ENCODE measurements around the gene CTDP1. TPM values are rescaled to one million over a fixed set of nuclear protein-coding genes. Genes with fewer than 3 reads are reported as not detected.

CTDP1 gene
- polyA plus RNA-seq, 1 experiment: 12.9 TPM

DNA sequence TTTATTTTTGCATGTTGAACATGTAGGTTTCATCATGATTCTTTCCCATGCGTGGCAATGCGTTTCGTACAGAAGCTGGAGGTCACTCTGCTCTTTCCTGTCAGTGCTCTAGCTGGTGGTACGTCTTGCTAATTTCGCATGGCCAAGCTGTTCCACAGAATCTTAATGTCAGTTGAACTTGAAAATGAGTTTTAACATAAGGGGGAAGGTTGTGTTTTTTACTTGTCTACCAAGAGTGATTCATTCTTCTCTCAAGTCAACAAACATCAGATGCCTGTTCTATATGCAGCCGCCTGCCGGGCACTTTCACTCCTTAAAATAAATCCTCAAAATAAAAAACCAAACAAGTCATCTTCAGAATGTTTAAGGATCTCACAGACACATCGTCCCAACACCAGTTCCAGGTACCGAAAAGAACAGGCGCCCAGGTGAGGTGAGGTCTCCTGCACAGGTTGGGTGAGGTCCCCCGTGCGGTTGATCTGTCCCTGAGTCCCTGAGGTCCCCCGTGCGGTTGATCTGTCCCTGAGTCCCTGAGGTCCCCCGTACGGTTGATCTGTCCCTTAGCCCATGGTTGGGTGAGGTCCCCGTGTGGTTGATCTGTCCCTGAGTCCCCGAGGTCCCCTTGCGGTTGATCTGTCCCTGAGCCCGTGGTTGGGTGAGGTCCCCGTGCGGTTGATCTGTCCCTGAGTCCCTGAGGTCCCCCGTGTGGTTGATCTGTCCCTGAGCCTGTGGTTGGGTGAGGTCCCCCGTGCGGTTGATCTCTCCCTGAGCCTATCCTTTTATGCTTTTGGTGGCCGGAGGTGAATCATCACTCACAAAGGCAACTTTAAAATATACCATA, 61.1 kb downstream of the CTDP1 start:
- TF ChIP-seq, protein P1, sequence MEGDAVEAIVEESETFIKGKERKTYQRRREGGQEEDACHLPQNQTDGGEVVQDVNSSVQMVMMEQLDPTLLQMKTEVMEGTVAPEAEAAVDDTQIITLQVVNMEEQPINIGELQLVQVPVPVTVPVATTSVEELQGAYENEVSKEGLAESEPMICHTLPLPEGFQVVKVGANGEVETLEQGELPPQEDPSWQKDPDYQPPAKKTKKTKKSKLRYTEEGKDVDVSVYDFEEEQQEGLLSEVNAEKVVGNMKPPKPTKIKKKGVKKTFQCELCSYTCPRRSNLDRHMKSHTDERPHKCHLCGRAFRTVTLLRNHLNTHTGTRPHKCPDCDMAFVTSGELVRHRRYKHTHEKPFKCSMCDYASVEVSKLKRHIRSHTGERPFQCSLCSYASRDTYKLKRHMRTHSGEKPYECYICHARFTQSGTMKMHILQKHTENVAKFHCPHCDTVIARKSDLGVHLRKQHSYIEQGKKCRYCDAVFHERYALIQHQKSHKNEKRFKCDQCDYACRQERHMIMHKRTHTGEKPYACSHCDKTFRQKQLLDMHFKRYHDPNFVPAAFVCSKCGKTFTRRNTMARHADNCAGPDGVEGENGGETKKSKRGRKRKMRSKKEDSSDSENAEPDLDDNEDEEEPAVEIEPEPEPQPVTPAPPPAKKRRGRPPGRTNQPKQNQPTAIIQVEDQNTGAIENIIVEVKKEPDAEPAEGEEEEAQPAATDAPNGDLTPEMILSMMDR (IDR thresholded peaks at IDR 0.05; ENCODE audit: insufficient read depth, low read depth, low read length): no peak
- no peak for DNase-seq (ENCODE audit: low read depth)
- ChIA-PET CTCF (no interaction called here), POLR2A (no interaction called here)
- H3K36me3 ChIP-seq (ENCODE audit: control insufficient read depth, insufficient read depth, low read length): peaks cover 14% of the 10 kb centered on the region
- H3K4me3 ChIP-seq (ENCODE audit: low read depth, low read length): no peak overlapping the region
- H3K27me3 ChIP-seq (ENCODE audit: control insufficient read depth, insufficient read depth, low read length): no peaks in the 10 kb centered on the region

GRCh38 chr18:79741362-79741700, 61.7 kb downstream of the CTDP1 start:
- POLR2A ChIA-PET: no interaction called here
- Histone ChIP-seq H3K27me3 (ENCODE audit: control insufficient read depth, insufficient read depth, low read length) (no peaks in the 10 kb centered on the region), H3K36me3 (ENCODE audit: control insufficient read depth, insufficient read depth, low read length) (peaks cover 14% of the 10 kb centered on the region), H3K4me3 (ENCODE audit: low read depth, low read length) (no peak overlapping the region)
- no peak for DNase-seq (ENCODE audit: low read depth)
- CTCF ChIA-PET: no interaction called here
- TF ChIP-seq, protein P1 (IDR thresholded peaks at IDR 0.05; ENCODE audit: insufficient read depth, low read depth, low read length): no peak

DNA sequence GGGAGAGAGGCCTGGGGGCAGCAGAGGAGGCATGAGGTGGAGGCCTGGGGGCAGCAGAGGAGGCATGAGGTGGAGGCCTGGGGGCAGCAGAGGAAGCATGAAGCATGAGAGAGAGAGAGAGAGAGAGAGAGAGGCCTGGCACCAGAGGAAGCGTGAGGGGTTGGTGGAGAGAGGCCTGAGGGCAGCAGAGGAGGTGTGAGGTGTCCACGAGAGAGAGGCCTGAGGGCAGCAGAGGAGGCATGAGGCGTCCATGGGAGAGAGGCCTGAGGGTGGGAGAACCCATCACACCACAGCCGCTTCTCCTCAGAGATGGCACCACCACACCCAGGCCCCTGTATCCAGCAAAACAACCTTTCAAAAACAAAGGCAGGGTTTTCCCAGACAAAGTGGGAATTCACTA, 62.5 kb downstream of the CTDP1 start:
- DNase-seq (ENCODE audit: low read depth): no peak
- Histone ChIP-seq H3K36me3 (ENCODE audit: control insufficient read depth, insufficient read depth, low read length) (peaks cover 8% of the 10 kb centered on the region), H3K4me3 (ENCODE audit: low read depth, low read length) (no peak overlapping the region), H3K27me3 (ENCODE audit: control insufficient read depth, insufficient read depth, low read length) (no peaks in the 10 kb centered on the region)
- CTCF ChIA-PET: no interaction called here
- TF ChIP-seq, protein P1 (IDR thresholded peaks at IDR 0.05; ENCODE audit: insufficient read depth, low read depth, low read length): no peak
- POLR2A ChIA-PET: no interaction called here

DNA sequence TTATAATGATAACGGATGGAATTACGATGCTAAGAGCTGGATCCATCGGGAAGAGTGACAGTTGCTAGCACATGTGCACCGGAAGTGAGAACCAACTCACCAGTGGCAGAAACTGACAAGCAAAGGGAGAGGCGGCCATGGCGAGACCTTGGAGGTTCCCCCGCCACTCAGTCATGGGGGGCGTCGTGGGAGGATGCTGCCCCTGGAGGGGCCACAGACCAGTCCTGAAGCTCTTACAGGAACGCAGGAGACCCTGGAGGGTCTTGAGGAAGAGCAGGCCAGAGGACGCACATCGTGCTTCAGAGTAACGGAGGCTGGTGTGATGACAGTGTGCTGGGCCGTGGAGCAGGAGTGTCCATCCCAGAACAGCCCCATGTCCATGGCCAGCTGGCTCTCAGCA, 65.0 kb downstream of the CTDP1 start:
- ChIA-PET CTCF (interaction anchor here (1.4 kb wide), 1 partner anchor 10 kb away, joined by 3 read pairs; no protein-coding TSS in a partner anchor), POLR2A (no interaction called here)

DNA sequence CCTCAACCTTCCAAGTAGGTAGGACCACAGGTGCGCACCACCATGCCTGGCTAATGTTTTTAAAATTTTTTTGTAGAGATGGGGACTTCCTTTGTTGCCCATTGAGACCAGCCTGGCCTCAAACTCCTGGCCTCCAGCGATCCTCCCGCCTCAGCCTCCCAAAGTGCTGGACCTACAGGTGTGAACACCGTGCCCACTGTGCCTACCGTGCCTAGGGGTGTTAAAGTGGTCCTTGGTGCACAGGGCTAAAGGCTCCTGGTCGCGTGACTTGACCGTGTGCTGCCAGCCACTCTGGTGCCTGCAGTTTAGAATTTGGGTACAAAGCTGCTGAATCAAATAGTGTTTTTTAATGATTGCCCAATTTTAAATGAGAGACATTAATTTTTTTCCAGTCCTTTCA, 67.1 kb downstream of the CTDP1 start:
- Histone ChIP-seq H3K27me3 (ENCODE audit: control insufficient read depth, insufficient read depth, low read length) (no peaks in the 10 kb centered on the region), H3K4me3 (ENCODE audit: low read depth, low read length) (no peak overlapping the region), H3K36me3 (ENCODE audit: control insufficient read depth, insufficient read depth, low read length) (peaks cover 6% of the 10 kb centered on the region)
- ChIA-PET POLR2A (no interaction called here), CTCF (no interaction called here)
- TF ChIP-seq, protein P1 (IDR thresholded peaks at IDR 0.05; ENCODE audit: insufficient read depth, low read depth, low read length): no peak
- no peak for DNase-seq (ENCODE audit: low read depth)

More for the DNA sequence above, 65.0 kb downstream of the CTDP1 start:
- Histone ChIP-seq H3K36me3 (ENCODE audit: control insufficient read depth, insufficient read depth, low read length) (peaks cover 8% of the 10 kb centered on the region), H3K4me3 (ENCODE audit: low read depth, low read length) (no peak overlapping the region), H3K27me3 (ENCODE audit: control insufficient read depth, insufficient read depth, low read length) (no peaks in the 10 kb centered on the region)
- DNase-seq (ENCODE audit: low read depth): no peak
- TF ChIP-seq, protein P1 (IDR thresholded peaks at IDR 0.05; ENCODE audit: insufficient read depth, low read depth, low read length): no peak
